ENCODE measurements around the gene SPATA2L.

DNA sequence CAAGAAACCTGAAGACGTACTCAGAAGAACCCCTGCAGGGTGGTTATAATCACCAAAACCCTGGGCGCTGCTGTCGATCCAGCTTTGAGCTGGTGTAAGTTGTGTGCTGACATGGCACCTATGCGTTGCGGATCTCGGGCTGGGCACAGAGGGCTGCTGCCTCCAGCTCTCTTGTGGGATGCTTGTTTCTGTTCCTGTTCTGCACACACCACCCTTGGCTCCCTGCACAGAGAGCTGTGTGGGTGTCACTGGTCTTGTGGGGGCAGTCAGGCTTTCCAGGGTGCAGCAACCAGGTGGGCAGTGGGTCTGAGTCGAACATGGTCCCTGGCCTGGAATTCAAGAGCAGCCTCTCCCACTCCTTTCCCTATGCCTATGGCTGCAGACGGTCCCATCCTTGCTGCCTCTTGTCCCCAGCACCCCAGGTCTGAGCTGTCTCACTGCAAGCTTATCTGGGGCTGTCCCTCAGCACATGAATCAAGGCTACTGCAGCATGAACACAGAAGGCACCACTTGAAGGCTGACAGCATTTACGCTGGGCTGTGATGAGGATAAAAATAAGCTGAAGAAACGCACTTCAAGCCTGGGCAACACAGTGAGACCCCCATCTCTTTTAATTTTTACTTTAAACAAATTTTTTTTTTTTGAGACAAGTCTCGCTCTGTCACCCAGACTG, 40.0 kb upstream of the SPATA2L start:
- TF ChIP-seq CTCF (IDR thresholded peaks at IDR 0.05) (no peak), POLR2A (IDR thresholded peaks at IDR 0.05) (no peak)
